Osteocyte (in vitro differentiated cells): ENCODE measurements around the gene MED29. TPM values are rescaled to one million over a fixed set of nuclear protein-coding genes. Genes with fewer than 3 reads are reported as not detected.
"Not testable (repeated sequence)": the region's sequence is repeated elsewhere in the genome, so short reads cannot be mapped to it uniquely, and the experiment has no call there.

ENCODE experiments used
- DNase-seq: peaks from one replicate; pipeline ENCODE4 v3.0.0; 2021; ENCODE audit warnings: mixed read lengths; ENCODE audit not compliant: unreplicated experiment; ENCODE audit errors: extremely low spot score
- H3K27ac Mint-ChIP-seq: one replicate; pipeline ENCODE4 v1.8.0; 2021; ENCODE audit warnings: mild to moderate bottlenecking, mixed read lengths; ENCODE audit not compliant: unreplicated experiment
- H3K27me3 Mint-ChIP-seq: one replicate; pipeline ENCODE4 v1.8.0; 2021; ENCODE audit warnings: mixed read lengths; ENCODE audit not compliant: unreplicated experiment
- H3K36me3 Mint-ChIP-seq: one replicate; pipeline ENCODE4 v1.8.0; 2021; ENCODE audit warnings: mixed read lengths; ENCODE audit not compliant: unreplicated experiment
- H3K4me1 Mint-ChIP-seq: one replicate; pipeline ENCODE4 v1.8.0; 2021; ENCODE audit warnings: mixed read lengths; ENCODE audit not compliant: unreplicated experiment
- H3K4me3 Mint-ChIP-seq: one replicate; pipeline ENCODE4 v1.8.0; 2021; ENCODE audit warnings: mild to moderate bottlenecking, moderate library complexity, mixed read lengths; ENCODE audit not compliant: unreplicated experiment
- H3K9me3 Mint-ChIP-seq: one replicate; pipeline ENCODE4 v1.8.0; 2021; ENCODE audit warnings: mixed read lengths; ENCODE audit not compliant: unreplicated experiment
- CTCF ChIP-seq: fragments of 200-600 bp; sonication (generic); IDR thresholded peaks from 2 replicates; pipeline ENCODE4 v1.5.0; 2021; ENCODE audit warnings: antibody characterized with exemption, mild to moderate bottlenecking, moderate library complexity
- total RNA-seq: library from RNA; stranded (reverse); gene quantifications from 2 replicates; pipeline ENCODE4 v1.2.1, GENCODE V29; 2021

The MED29 gene
- total RNA-seq, 1 donor from 2014 or later, result 37.1 TPM

- no peaks in the 10 kb centered on the region for H3K27me3 Mint-ChIP-seq
- no peak overlapping the region for H3K4me3 Mint-ChIP-seq
- H3K9me3 Mint-ChIP-seq, result no peaks in the 10 kb centered on the region
- peaks cover 34% of the 10 kb centered on the region for H3K36me3 Mint-ChIP-seq
- H3K27ac Mint-ChIP-seq, result no peak overlapping the region
- DNase-seq, result no peak
- peaks cover 17% of the 10 kb centered on the region for H3K4me1 Mint-ChIP-seq
- no peak for TF ChIP-seq CTCF
Measured at GRCh38 chr19:39370735-39371134, 20.4 kb upstream of the MED29 start.

GRCh38 chr19:39372047-39372802 lies 19.0 kb upstream of the MED29 start:
- Mint-ChIP-seq H3K9me3 (no peaks in the 10 kb centered on the region), H3K4me1 (peaks cover 17% of the 10 kb centered on the region), H3K36me3 (peaks cover 43% of the 10 kb centered on the region), H3K27me3 (no peaks in the 10 kb centered on the region), H3K27ac (peak overlapping the region; percentile 88), H3K4me3 (no peak overlapping the region)
- DNase-seq, result no peak
- no peak for TF ChIP-seq CTCF

- peaks cover 47% of the 10 kb centered on the region for H3K36me3 Mint-ChIP-seq
- no peak for TF ChIP-seq CTCF
- H3K27ac Mint-ChIP-seq, result peak overlapping the region; percentile 88
- H3K4me1 Mint-ChIP-seq, result peaks cover 17% of the 10 kb centered on the region
- H3K27me3 Mint-ChIP-seq, result no peaks in the 10 kb centered on the region
- no peak for DNase-seq
- H3K9me3 Mint-ChIP-seq, result no peaks in the 10 kb centered on the region
- no peak overlapping the region for H3K4me3 Mint-ChIP-seq
Measured at GRCh38 chr19:39372941-39373340, 18.2 kb upstream of the MED29 start.

- H3K27me3 Mint-ChIP-seq, result no peaks in the 10 kb centered on the region
- H3K4me1 Mint-ChIP-seq, result peaks cover 17% of the 10 kb centered on the region
- no peak overlapping the region for H3K4me3 Mint-ChIP-seq
- peaks cover 48% of the 10 kb centered on the region for H3K36me3 Mint-ChIP-seq
- TF ChIP-seq CTCF, result no peak
- no peaks in the 10 kb centered on the region for H3K9me3 Mint-ChIP-seq
- no peak overlapping the region for H3K27ac Mint-ChIP-seq
- DNase-seq, result no peak
Measured at GRCh38 chr19:39375929-39376328, 15.2 kb upstream of the MED29 start.

GRCh38 chr19:39377373-39378362 lies 13.5 kb upstream of the MED29 start:
- Mint-ChIP-seq H3K27ac (no peak overlapping the region), H3K9me3 (no peaks in the 10 kb centered on the region), H3K4me3 (no peak overlapping the region), H3K36me3 (peaks cover 54% of the 10 kb centered on the region), H3K27me3 (no peaks in the 10 kb centered on the region), H3K4me1 (peaks cover 7% of the 10 kb centered on the region)
- no peak for TF ChIP-seq CTCF
- DNase-seq, result no peak

GRCh38 chr19:39379366-39379765 lies 11.8 kb upstream of the MED29 start:
- H3K27me3 Mint-ChIP-seq, H3K9me3 Mint-ChIP-seq, DNase-seq, H3K4me3 Mint-ChIP-seq, H3K27ac Mint-ChIP-seq, H3K4me1 Mint-ChIP-seq: not testable (repeated sequence)
- peaks cover 51% of the 10 kb centered on the region for H3K36me3 Mint-ChIP-seq
